ENCODE data around the gene EFNB2. TPM values are rescaled to one million over a fixed set of nuclear protein-coding genes. Genes with fewer than 3 reads are reported as not detected.

Gene EFNB2
- total and polyA plus RNA-seq, 11 donors: 7.3 to 20.2 (median 12.7) TPM

GRCh38 chr13:106503730-106504453, 31.6 kb downstream of the EFNB2 start:
- no peaks in the 10 kb centered on the region for H3K27me3 ChIP-seq
- peaks cover 0 to 57% (median 16%) of the 10 kb centered on the region in 12 donors for H3K4me1 ChIP-seq
- H3K4me3 ChIP-seq: no peak overlapping the region
- H3K27ac ChIP-seq: peak overlapping the region in 5 of 12 donors; percentile 7 to 42 (median 20)
- ATAC-seq (no peak), DNase-seq (no peak)
- TF ChIP-seq, protein P1, sequence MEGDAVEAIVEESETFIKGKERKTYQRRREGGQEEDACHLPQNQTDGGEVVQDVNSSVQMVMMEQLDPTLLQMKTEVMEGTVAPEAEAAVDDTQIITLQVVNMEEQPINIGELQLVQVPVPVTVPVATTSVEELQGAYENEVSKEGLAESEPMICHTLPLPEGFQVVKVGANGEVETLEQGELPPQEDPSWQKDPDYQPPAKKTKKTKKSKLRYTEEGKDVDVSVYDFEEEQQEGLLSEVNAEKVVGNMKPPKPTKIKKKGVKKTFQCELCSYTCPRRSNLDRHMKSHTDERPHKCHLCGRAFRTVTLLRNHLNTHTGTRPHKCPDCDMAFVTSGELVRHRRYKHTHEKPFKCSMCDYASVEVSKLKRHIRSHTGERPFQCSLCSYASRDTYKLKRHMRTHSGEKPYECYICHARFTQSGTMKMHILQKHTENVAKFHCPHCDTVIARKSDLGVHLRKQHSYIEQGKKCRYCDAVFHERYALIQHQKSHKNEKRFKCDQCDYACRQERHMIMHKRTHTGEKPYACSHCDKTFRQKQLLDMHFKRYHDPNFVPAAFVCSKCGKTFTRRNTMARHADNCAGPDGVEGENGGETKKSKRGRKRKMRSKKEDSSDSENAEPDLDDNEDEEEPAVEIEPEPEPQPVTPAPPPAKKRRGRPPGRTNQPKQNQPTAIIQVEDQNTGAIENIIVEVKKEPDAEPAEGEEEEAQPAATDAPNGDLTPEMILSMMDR (IDR thresholded peaks at IDR 0.05): no peak
- TF ChIP-seq POLR2A (IDR thresholded peaks at IDR 0.05): no peak
- 79 to 86% (median 79%) methylated on average over 9 of the region's 9 CpGs for WGBS, 4 donors
- intact Hi-C loops (cut with DNase I): no loop called here
- H3K9me3 ChIP-seq: no peaks in the 10 kb centered on the region
- H3K36me3 ChIP-seq: peaks cover 0 to 13% (median 0%) of the 10 kb centered on the region in 9 donors

- Histone ChIP-seq H3K36me3 (peaks cover 0 to 13% (median 0%) of the 10 kb centered on the region in 9 donors), H3K27me3 (no peaks in the 10 kb centered on the region), H3K9me3 (no peaks in the 10 kb centered on the region), H3K4me1 (peaks cover 0 to 63% (median 21%) of the 10 kb centered on the region in 12 donors), H3K27ac (peak overlapping the region in 5 of 12 donors; percentile 7 to 42 (median 20)), H3K4me3 (no peak overlapping the region)
- WGBS, 4 donors: 69 to 86% (median 78%) methylated on average over 5 of the region's 5 CpGs
- DNase-seq (no peak), ATAC-seq (no peak)
- intact Hi-C loops (cut with DNase I): no loop called here
- TF ChIP-seq, protein P1 (IDR thresholded peaks at IDR 0.05): no peak
- no peak for TF ChIP-seq POLR2A (IDR thresholded peaks at IDR 0.05)
Observed at GRCh38 chr13:106503272-106503671, 32.2 kb downstream of the EFNB2 start.

DNA sequence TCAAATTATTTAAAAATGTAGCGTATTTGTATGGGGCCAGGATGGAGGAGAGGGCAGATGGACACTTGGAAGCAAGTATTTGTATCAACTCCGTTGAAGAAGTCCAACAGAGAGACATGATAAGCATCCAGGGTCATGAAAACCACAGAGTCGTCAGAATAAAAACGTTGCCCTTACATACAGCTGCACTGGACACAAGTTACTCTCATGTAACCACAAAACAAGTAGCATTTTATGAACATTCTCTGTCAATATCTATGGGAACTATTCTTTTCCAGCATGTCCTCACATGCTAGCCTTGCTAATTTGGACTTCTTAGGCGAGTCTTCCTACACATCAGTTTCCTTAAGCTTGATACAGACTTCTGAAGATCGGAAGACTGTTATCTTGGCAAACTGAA, 35.0 kb downstream of the EFNB2 start:
- Histone ChIP-seq H3K36me3 (peaks cover 0 to 5% (median 0%) of the 10 kb centered on the region in 9 donors), H3K9me3 (no peaks in the 10 kb centered on the region), H3K4me1 (peaks cover 0 to 73% (median 24%) of the 10 kb centered on the region in 12 donors), H3K27ac (peak overlapping the region in 4 of 12 donors; percentile 7 to 80 (median 25)), H3K27me3 (no peaks in the 10 kb centered on the region), H3K4me3 (no peak overlapping the region)
- DNase-seq (no peak), ATAC-seq (no peak)
- 67 to 83% (median 74%) methylated on average over 6 of the region's 6 CpGs for WGBS, 4 donors
- intact Hi-C loops (cut with DNase I): no loop called here
- TF ChIP-seq POLR2A (IDR thresholded peaks at IDR 0.05): no peak
- TF ChIP-seq, protein P1 (IDR thresholded peaks at IDR 0.05): no peak

DNA sequence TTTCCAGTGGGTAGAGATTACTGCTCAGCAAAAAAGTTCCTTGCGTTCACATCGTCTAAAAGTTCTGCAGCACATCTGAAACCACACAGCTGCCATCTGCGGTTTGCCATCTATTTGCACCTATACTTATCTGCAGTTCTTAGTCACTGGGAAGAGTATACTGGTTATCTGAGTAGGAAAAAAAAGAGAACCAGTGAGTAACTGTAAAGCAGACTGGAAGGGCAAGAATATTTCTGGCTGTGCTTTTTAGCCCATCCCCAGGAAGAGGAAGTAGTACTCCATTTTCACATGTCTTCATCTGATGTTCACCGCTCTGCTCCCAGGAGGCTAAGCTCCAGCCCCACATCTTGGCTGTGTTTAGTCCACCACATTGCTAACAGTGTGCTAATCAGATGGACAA, 35.6 kb downstream of the EFNB2 start:
- Histone ChIP-seq H3K27ac (peak overlapping the region in 6 of 12 donors; percentile 6 to 80 (median 12)), H3K27me3 (no peaks in the 10 kb centered on the region), H3K9me3 (no peaks in the 10 kb centered on the region), H3K4me3 (no peak overlapping the region), H3K36me3 (peaks cover 0 to 7% (median 0%) of the 10 kb centered on the region in 9 donors), H3K4me1 (peaks cover 0 to 73% (median 27%) of the 10 kb centered on the region in 12 donors)
- WGBS, 4 donors: 44 to 59% (median 50%) methylated on average over 4 of the region's 4 CpGs
- intact Hi-C loops (cut with DNase I): no loop called here
- ATAC-seq: peak in 1 of 4 donors; percentile 34
- DNase-seq: no peak
- no peak for TF ChIP-seq POLR2A (IDR thresholded peaks at IDR 0.05)
- TF ChIP-seq, protein P1 (IDR thresholded peaks at IDR 0.05): no peak
